Esophagus (tissue), 2 donors: ENCODE data around the gene GNB1L. TPM values are rescaled to one million over a fixed set of nuclear protein-coding genes. Genes with fewer than 3 reads are reported as not detected.

ENCODE experiments used
- H3K27ac ChIP-seq, 2 donors: one replicate each; pipeline ENCODE4 v1.5.1; 2013; ENCODE audit warnings: low read depth in 2 of 2, mild to moderate bottlenecking in 2 of 2, inconsistent platforms in 1 of 2, low read length in 1 of 2, moderate library complexity in 1 of 2
- H3K27me3 ChIP-seq, 2 donors: one replicate each; pipeline ENCODE4 v1.6.1; 2013; ENCODE audit warnings: low read length in 2 of 2, control low read depth in 1 of 2, mild to moderate bottlenecking in 1 of 2; ENCODE audit not compliant: insufficient read depth in 2 of 2, control insufficient read depth in 1 of 2
- H3K36me3 ChIP-seq, 2 donors: one replicate each; pipeline ENCODE4 v1.6.1; 2013; ENCODE audit warnings: low read length in 1 of 2; ENCODE audit not compliant: control insufficient read depth in 2 of 2, insufficient read depth in 2 of 2
- H3K4me1 ChIP-seq, 2 donors: one replicate each; pipeline ENCODE4 v1.6.1; 2013; ENCODE audit warnings: low read length in 1 of 2; ENCODE audit not compliant: control insufficient read depth in 2 of 2, insufficient read depth in 2 of 2
- H3K4me3 ChIP-seq, 2 donors: one replicate each; pipeline ENCODE4 v1.5.1; 2013; ENCODE audit warnings: low read length in 2 of 2, mild to moderate bottlenecking in 2 of 2, low read depth in 1 of 2, moderate library complexity in 1 of 2
- H3K9me3 ChIP-seq, 2 donors: one replicate each; pipeline ENCODE4 v1.6.1; 2013; ENCODE audit warnings: mild to moderate bottlenecking in 2 of 2, low read depth in 1 of 2, low read length in 1 of 2, moderate library complexity in 1 of 2; ENCODE audit not compliant: control insufficient read depth in 2 of 2, insufficient read depth in 1 of 2
- whole genome bisulfite sequencing, 2 donors: extraction: QIAGEN DNeasy Blood & Tissue Kit; methylation state at CpG; one replicate each; pipeline ENCODE4 v1.1.7; 2013; 5-methylcytosine and 5-hydroxymethylcytosine counted together
- polyA plus RNA-seq, 2 donors: library from polyadenylated mRNA; stranded (reverse); fragments of 200-250 nt; gene quantifications; one replicate each; pipeline ENCODE4 v1.2.3, GENCODE V29; 2013
- donor health status: healthy with polysubstance abuse.
- donor health status: Bipolar disorder and iron deficiency.

The GNB1L gene
- polyA plus RNA-seq, 2 donors = 4.7 to 6.6 TPM

DNA sequence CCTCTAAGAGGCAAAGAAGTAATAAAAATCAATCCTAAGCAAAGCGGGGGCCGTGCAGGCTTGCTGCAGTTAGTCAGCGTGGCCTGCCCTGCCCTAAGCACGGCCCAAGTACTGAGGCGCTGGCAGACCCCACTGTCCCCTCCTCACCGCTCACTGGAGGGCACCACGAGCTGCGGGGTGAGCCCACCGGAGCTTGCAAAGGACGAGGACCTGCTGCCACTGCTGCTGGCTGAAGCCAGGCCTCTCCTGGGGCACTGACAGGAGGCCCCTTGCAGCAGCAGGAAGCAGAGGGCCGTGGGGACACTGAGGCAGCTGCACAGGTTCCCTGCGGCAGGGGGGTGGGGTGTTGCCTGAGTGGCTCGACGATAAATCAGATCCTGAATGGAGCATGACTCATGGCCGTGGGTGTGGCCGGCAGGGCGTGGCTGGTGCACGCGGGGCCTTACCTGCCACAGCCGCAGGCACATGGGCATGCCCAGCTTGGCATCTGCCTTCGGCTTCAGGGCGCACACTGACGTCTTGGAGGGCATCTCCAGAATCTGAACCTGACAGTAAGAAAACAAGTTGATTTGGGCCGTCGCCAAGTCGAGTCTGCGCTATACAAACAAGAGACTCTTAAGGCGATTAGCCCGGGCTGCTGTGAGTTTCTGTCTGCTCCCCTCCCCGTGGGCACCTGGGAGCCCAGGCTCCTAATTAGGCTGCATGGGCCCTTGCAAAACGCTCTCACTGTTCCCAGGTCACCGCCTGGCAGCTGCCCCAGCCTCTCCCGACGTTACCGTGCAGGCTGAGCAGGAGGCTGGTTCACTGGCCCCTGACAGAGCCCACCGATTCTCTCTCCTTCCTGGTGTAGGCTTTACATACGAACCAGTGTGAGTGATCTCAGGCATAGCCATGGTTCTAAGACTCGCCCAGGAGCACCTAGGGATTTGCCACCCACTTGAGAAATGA, 48.2 kb downstream of the GNB1L start:
- Histone ChIP-seq H3K4me1 (peaks cover 5 to 30% of the 10 kb centered on the region in 2 donors), H3K4me3 (no peak overlapping the region), H3K27ac (peak overlapping the region; percentile 34 to 56)

GRCh38 chr22:19805821-19806212, 48.9 kb downstream of the GNB1L start:
- Histone ChIP-seq H3K4me3 (no peak overlapping the region), H3K9me3 (no peaks in the 10 kb centered on the region), H3K36me3 (peaks cover 0 to 6% of the 10 kb centered on the region in 2 donors), H3K27ac (no peak overlapping the region), H3K4me1 (peaks cover 4 to 30% of the 10 kb centered on the region in 2 donors), H3K27me3 (no peaks in the 10 kb centered on the region)
- WGBS, 2 donors = 68 to 70% methylated on average over 7 to 8 of the region's 8 CpGs

More for the DNA sequence above, 48.2 kb downstream of the GNB1L start:
- no peaks in the 10 kb centered on the region for H3K27me3 ChIP-seq
- H3K9me3 ChIP-seq = no peaks in the 10 kb centered on the region
- peaks cover 0 to 6% of the 10 kb centered on the region in 2 donors for H3K36me3 ChIP-seq
- WGBS, 2 donors = 41 to 52% methylated on average over 37 to 38 of the region's 38 CpGs

DNA sequence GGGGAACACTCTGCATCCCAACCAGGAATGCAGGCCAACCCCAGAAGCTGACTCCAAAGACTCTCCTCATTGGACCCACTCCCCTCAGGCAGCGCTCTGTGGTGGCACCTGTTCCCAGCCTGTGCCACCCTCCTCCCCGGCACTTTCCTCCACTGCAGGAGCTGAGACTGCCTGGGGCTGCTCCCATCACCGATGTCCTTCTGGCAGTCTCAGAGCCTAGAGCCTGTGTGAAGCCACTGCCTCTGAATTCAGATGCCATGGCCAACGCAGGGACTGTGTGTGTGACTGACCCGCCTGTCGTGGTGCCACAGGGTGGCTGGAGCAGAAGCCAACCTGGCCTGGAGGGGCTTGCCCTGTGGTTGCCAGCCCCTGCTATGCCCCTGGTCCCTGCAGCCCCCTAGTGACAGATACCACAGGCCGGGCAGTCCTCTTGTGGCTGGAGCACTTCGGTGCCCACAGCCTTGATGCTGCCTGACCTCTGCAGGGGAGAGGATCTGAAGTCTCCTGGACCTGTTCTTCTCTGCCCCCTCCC, 50.9 kb downstream of the GNB1L start:
- Histone ChIP-seq H3K4me1 (peaks cover 4 to 26% of the 10 kb centered on the region in 2 donors), H3K9me3 (no peaks in the 10 kb centered on the region), H3K27ac (no peak overlapping the region), H3K27me3 (no peaks in the 10 kb centered on the region), H3K4me3 (no peak overlapping the region), H3K36me3 (peaks cover 0 to 13% of the 10 kb centered on the region in 2 donors)
- 92 to 93% methylated on average over 8 of the region's 8 CpGs for WGBS, 2 donors

GRCh38 chr22:19802894-19803735, 51.6 kb downstream of the GNB1L start:
- 84 to 88% methylated on average over 19 of the region's 19 CpGs for WGBS, 2 donors
- Histone ChIP-seq H3K27me3 (no peaks in the 10 kb centered on the region), H3K36me3 (peaks cover 0 to 13% of the 10 kb centered on the region in 2 donors), H3K9me3 (no peaks in the 10 kb centered on the region), H3K4me3 (no peak overlapping the region), H3K4me1 (peaks cover 4 to 26% of the 10 kb centered on the region in 2 donors), H3K27ac (no peak overlapping the region)

DNA sequence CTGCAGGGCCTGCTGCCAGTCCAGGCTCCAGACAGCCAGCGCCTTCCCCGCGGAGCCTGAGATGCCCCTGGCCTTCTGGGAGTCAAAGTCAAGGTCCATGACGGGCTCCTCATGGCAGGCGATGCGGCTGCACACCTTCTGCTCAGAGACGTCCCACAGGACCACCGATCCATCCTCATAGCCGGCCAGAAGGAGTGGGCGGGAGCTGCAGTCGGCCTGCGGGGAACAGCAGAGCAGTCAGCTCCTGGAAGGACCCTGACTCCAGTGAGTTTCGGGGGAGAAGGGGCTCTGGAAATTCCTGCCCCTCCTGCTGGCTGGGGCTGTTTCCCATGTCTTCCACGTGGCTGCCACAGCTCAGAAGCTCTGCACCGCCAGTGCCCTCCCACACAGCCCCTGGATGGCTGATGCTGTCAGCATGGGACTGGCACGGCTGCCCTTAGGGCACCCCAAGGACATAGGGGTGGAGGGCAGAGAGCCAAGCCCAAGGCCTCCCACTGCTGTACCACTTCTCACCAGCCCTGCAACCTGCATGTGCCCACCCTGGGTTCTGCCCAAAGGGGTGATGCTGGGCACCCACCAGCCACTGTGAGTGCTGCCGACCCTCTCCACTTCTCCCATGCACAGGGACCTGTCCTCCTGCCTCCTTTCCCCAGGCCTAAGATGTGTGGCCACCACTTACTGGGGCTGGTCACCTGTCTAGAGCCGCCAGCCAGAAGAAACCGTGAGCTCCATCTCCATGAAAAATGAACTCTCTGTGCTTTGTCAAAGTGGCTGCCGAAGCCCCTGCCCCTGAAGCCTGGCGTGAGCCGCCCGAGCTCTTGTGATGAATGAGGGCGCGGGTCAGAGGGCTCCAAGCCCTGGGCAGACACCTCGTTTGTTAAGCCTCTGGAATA, 52.4 kb downstream of the GNB1L start:
- Histone ChIP-seq H3K36me3 (peaks cover 0 to 13% of the 10 kb centered on the region in 2 donors), H3K27ac (no peak overlapping the region), H3K4me1 (peaks cover 4 to 23% of the 10 kb centered on the region in 2 donors), H3K4me3 (no peak overlapping the region), H3K9me3 (no peaks in the 10 kb centered on the region), H3K27me3 (no peaks in the 10 kb centered on the region)
- 87 to 88% methylated on average over 26 of the region's 26 CpGs for WGBS, 2 donors

GRCh38 chr22:19801340-19802000, 53.2 kb downstream of the GNB1L start:
- H3K4me1 ChIP-seq = peaks cover 4 to 15% of the 10 kb centered on the region in 2 donors
- WGBS, 2 donors = 76 to 83% methylated on average over 18 of the region's 18 CpGs

DNA sequence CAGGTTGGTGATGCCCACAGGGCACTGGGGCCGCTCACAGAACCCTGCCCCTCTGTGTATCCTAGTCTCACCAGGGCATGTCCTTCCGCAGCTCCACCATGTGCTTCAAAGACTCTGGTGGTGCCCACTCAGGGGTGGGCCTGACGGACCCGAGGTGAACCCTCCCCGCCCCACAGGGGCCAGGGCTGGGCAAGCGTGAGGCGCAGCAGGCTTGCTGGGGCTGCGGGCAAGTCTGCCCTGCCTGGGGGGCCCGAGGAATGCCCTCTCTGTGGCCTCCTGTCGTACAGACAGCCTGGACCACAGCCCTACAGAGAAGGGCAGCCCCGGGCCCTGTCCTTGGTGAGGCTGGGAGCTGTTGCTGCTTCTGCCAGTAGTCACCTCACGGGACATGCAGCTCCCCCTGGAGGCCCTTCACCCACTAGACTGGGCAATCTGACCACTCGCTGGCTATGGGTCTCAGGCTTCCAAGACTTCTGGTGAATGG, 53.9 kb downstream of the GNB1L start:
- peaks cover 0 to 10% of the 10 kb centered on the region in 2 donors for H3K36me3 ChIP-seq
- H3K27ac ChIP-seq = no peak overlapping the region
- H3K9me3 ChIP-seq = no peaks in the 10 kb centered on the region
- peaks cover 0 to 8% of the 10 kb centered on the region in 2 donors for H3K4me1 ChIP-seq
- 90 to 91% methylated on average over 13 of the region's 13 CpGs for WGBS, 2 donors
- H3K27me3 ChIP-seq = no peaks in the 10 kb centered on the region
- no peak overlapping the region for H3K4me3 ChIP-seq

More at GRCh38 chr22:19801340-19802000, 53.2 kb downstream of the GNB1L start:
- peaks cover 0 to 13% of the 10 kb centered on the region in 2 donors for H3K36me3 ChIP-seq
- H3K27me3 ChIP-seq = no peaks in the 10 kb centered on the region
- no peaks in the 10 kb centered on the region for H3K9me3 ChIP-seq
- H3K27ac ChIP-seq = no peak overlapping the region
- H3K4me3 ChIP-seq = no peak overlapping the region

DNA sequence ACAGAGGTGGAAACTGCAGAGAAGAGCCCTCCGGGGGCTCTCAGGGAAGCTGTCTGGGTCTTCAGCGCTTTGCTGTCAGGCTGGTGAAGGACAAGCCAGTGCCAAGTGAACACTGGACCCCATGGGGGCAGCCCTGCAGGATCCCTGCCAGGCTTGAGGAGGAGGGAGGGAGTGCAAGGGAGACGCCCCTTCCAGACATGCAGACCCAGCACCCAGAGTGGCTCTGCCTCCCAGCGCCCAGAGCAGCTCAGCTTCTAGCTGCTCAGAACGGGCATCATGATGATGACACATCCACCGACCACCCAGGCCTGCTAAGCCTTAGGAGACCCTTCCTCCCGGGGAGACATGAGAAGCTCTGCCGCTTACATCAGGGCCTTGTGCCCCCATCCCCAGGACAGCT, 54.4 kb downstream of the GNB1L start:
- Histone ChIP-seq H3K4me3 (no peak overlapping the region), H3K27me3 (no peaks in the 10 kb centered on the region), H3K36me3 (peaks cover 0 to 9% of the 10 kb centered on the region in 2 donors), H3K27ac (no peak overlapping the region), H3K9me3 (no peaks in the 10 kb centered on the region), H3K4me1 (peaks cover 0 to 6% of the 10 kb centered on the region in 2 donors)
- 91 to 94% methylated on average over 8 of the region's 8 CpGs for WGBS, 2 donors
